K562 (cell line): ENCODE data around the gene USF2. TPM values are rescaled to one million over a fixed set of nuclear protein-coding genes. Genes with fewer than 3 reads are reported as not detected.
A peak's percentile ranks its signal among the peaks of the same experiment; 100 is the strongest.

Experiments used
- CBFA2T3 ChIP-seq: fragments of 450-650 bp; IDR thresholded peaks from 2 replicates; pipeline ENCODE4 v1.6.1; 2017
- EP400 ChIP-seq: fragments of 450-650 bp; IDR thresholded peaks from 2 replicates; pipeline ENCODE4 v1.6.1; 2017; ENCODE audit warnings: antibody characterized with exemption, mild to moderate bottlenecking, moderate library complexity
- FOSL1 ChIP-seq: fragments of 200-800 bp; sonication (Bioruptor generic); conservative IDR thresholded peaks from 2 replicates; pipeline ENCODE4 v1.6.1; 2016; ENCODE audit warnings: missing genetic modification characterization, missing compliant biosample characterization
- HDAC3 ChIP-seq: fragments of 450-650 bp; IDR thresholded peaks from 2 replicates; pipeline ENCODE4 v1.6.1; 2018; ENCODE audit warnings: borderline replicate concordance, mild to moderate bottlenecking, moderate library complexity; ENCODE audit not compliant: partially characterized antibody
- HSF4 ChIP-seq: fragments of 250-450 bp; sonication (Bioruptor Pico); IDR thresholded peaks from 2 replicates; pipeline ENCODE4 v2.1.2; 2022; ENCODE audit warnings: mild to moderate bottlenecking, moderate library complexity, borderline replicate concordance
- NFIC ChIP-seq: fragments of 450-650 bp; IDR thresholded peaks from 2 replicates; pipeline ENCODE4 v1.6.1; 2017; ENCODE audit warnings: mild to moderate bottlenecking, inconsistent platforms
- NR2F6 ChIP-seq: fragments of 450-650 bp; formaldehyde crosslinking; IDR thresholded peaks from 2 replicates; pipeline ENCODE4 v1.4.0; 2020; ENCODE audit warnings: mild to moderate bottlenecking
- NR3C1 ChIP-seq: sonication (generic); formaldehyde crosslinking; IDR thresholded peaks from 2 replicates; pipeline ENCODE4 v1.8.1; 2022; ENCODE audit warnings: missing genetic modification reagents
- RCOR1 ChIP-seq, 2 experiments: IDR thresholded peaks; 2 replicates each; pipeline ENCODE4 v1.6.1; 2012; ENCODE audit warnings: low read depth in 2 of 2, low read length in 2 of 2, borderline replicate concordance in 1 of 2, improper control_type of control experiment in 1 of 2
- SMAD4 ChIP-seq: fragments of 250-450 bp; sonication (Bioruptor Pico); conservative IDR thresholded peaks from 2 replicates; pipeline ENCODE4 v1.8.0; 2021; ENCODE audit warnings: inconsistent platforms, mild to moderate bottlenecking, moderate library complexity
- SOX6 ChIP-seq: fragments of 450-650 bp; IDR thresholded peaks from 2 replicates; pipeline ENCODE4 v1.6.1; 2014; ENCODE audit warnings: mild to moderate bottlenecking
- ZNF175 ChIP-seq: fragments of 200-800 bp; sonication (Bioruptor generic); IDR thresholded peaks from 2 replicates; pipeline ENCODE4 v1.6.1; 2016; ENCODE audit warnings: low read depth, mild to moderate bottlenecking, missing genetic modification characterization, missing compliant biosample characterization
- ZNF589 ChIP-seq: fragments of 200-800 bp; sonication (Bioruptor generic); IDR thresholded peaks from 2 replicates; pipeline ENCODE4 v1.6.1; 2016; ENCODE audit warnings: low read depth, missing genetic modification characterization, missing compliant biosample characterization
- ZNF75A ChIP-seq: fragments of 450-650 bp; formaldehyde crosslinking; IDR thresholded peaks from 2 replicates; pipeline ENCODE4 v1.4.0; 2020; ENCODE audit warnings: mild to moderate bottlenecking
- ZNF766 ChIP-seq: fragments of 200-800 bp; sonication (Bioruptor generic); conservative IDR thresholded peaks from 2 replicates; pipeline ENCODE4 v1.6.1; 2016; ENCODE audit warnings: missing genetic modification characterization, missing compliant biosample characterization
- polyA plus RNA-seq, 8 experiments: library from polyadenylated mRNA; depleted of rRNA in 4 of 8; stranded (reverse) in 5 of 8; unstranded in 3 of 8; fragments of >200 nt; fragmentation: Nextera tagmentation in 2 of 8; fragmentation: Illumina TruSeq in 1 of 8; extraction: Ambion mirVana in 2 of 8; extraction: Trizol in 1 of 8; gene quantifications; 2 replicates each; pipeline versions ENCODE4 v1.2.1 to v1.2.3, GENCODE V29; 2011 to 2014; ENCODE audit warnings: inconsistent platforms in 1 of 8, missing spikeins in 1 of 8
- total RNA-seq, 7 experiments: library from RNA; depleted of rRNA in 6 of 7; stranded (reverse); fragments of >200 nt in 6 of 7; fragmentation: Illumina TruSeq in 2 of 7; extraction: Trizol in 2 of 7; gene quantifications; 2 replicates each; pipeline versions ENCODE4 v1.2.1 to v1.2.3, GENCODE V29; 2011 to 2021; ENCODE audit warnings: low replicate concordance in 1 of 7
- TF ChIP-seq, protein P1 (sequence below): fragments of 450-650 bp; conservative IDR thresholded peaks from 2 replicates; pipeline ENCODE4 v1.6.1; 2016; ENCODE audit warnings: missing genetic modification characterization, low read depth, mild to moderate bottlenecking, control low read depth, missing compliant biosample characterization
- TF ChIP-seq, protein P2 (sequence below): sonication (generic); formaldehyde crosslinking; IDR thresholded peaks from 2 replicates; pipeline ENCODE4 v1.8.0; 2022; ENCODE audit warnings: mild to moderate bottlenecking, missing genetic modification reagents
- TF ChIP-seq, protein P3 (sequence below): fragments of 250-450 bp; sonication (Bioruptor Pico); IDR thresholded peaks from 2 replicates; pipeline ENCODE4 v1.4.0; 2020
- TF ChIP-seq, protein P4 (sequence below): fragments of 250-450 bp; sonication (Bioruptor Pico); IDR thresholded peaks from 2 replicates; pipeline ENCODE4 v1.4.0; 2020

Gene USF2
- total and polyA plus RNA-seq, 9 of the 15 experiments (the other 6 are each of a cell fraction or from before 2014, with no cell fraction given) = 0.27 to 93.7 (median 58.4) TPM

DNA sequence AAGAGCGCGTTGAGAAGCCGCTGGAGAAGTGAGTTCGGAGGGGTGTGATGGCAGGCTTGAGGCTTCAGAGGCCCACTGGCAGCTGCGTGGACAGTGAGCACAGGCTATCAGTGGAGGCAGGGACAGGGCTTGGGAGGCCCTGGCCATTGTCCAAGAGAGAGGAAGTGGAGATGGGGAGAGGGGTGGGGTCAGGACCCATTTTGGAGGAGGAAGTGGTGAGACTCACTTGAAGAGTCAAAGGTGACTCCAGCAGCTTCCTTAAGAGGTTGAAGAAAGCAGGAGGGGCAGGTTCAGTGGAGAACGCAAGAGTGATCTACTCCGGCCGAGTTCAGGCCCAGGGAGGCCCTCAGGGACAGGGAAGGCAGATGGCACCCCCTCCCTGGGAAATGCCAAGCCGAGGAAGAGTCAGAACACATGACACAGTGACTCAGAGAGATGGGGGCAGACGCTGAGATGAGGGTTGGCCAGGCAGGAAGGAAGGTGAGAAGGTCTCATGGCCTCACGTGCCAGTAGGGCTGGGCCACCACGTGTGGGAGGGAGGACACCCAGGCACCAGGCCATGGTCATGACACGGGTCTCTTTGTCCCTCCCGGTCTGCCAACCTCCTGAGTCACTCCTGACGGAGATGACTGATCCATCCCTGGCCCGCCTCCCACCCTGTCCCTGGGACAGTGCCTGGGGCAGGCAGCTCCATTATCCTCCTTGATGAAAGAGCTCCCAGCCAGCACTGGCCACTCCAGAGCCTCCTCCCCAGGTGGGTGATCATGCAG lies 50.1 kb downstream of the USF2 start (continued):
- TF ChIP-seq RCOR1 (IDR thresholded peaks at IDR 0.05; ENCODE audit: borderline replicate concordance in 1 of 2, low read depth in 2 of 2, low read length in 2 of 2) (peak in 1 of 2 experiments; percentile 9; a peak in 1 of 4 replicates), HDAC3 (no peak), ZNF75A (CRISPR knock-in tag) (no peak), ZNF175 (CRISPR knock-in tag) (peak; percentile 87), ZNF589 (peak; percentile 80), CBFA2T3 (peak; percentile 24; the same call in 1 of the 2 replicates), NR3C1 (CRISPR knock-in tag) (0 out of 2 replicates have a peak, but pooled peaks have one; percentile 40), HSF4 (no peak), NR2F6 (CRISPR knock-in tag) (no peak), EP400 (0 out of 2 replicates have a peak, but pooled peaks have one; percentile 7), SOX6 (no peak), SMAD4 (CRISPR knock-in tag) (peak; percentile 52; the same call in 1 of the 2 replicates), NFIC (peak; percentile 92), ZNF766 (CRISPR knock-in tag) (peak; percentile 64), FOSL1 (tag) (peak; percentile 78)
- TF ChIP-seq, protein P1, sequence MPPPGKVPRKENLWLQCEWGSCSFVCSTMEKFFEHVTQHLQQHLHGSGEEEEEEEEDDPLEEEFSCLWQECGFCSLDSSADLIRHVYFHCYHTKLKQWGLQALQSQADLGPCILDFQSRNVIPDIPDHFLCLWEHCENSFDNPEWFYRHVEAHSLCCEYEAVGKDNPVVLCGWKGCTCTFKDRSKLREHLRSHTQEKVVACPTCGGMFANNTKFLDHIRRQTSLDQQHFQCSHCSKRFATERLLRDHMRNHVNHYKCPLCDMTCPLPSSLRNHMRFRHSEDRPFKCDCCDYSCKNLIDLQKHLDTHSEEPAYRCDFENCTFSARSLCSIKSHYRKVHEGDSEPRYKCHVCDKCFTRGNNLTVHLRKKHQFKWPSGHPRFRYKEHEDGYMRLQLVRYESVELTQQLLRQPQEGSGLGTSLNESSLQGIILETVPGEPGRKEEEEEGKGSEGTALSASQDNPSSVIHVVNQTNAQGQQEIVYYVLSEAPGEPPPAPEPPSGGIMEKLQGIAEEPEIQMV = 0 out of 2 replicates have a peak, but pooled peaks have one; percentile 9
- TF ChIP-seq, protein P2, sequence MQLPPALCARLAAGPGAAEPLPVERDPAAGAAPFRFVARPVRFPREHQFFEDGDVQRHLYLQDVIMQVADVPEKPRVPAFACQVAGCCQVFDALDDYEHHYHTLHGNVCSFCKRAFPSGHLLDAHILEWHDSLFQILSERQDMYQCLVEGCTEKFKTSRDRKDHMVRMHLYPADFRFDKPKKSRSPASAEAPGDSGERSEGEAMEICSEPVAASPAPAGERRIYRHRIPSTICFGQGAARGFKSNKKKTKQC (CRISPR knock-in tag) = peak; percentile 52; the same call in 1 of the 2 replicates
- TF ChIP-seq, protein P3, sequence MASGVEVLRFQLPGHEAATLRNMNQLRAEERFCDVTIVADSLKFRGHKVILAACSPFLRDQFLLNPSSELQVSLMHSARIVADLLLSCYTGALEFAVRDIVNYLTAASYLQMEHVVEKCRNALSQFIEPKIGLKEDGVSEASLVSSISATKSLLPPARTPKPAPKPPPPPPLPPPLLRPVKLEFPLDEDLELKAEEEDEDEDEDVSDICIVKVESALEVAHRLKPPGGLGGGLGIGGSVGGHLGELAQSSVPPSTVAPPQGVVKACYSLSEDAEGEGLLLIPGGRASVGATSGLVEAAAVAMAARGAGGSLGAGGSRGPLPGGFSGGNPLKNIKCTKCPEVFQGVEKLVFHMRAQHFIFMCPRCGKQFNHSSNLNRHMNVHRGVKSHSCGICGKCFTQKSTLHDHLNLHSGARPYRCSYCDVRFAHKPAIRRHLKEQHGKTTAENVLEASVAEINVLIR (CRISPR knock-in tag) = peak; percentile 29; the same call in 1 of the 2 replicates
- TF ChIP-seq, protein P4, sequence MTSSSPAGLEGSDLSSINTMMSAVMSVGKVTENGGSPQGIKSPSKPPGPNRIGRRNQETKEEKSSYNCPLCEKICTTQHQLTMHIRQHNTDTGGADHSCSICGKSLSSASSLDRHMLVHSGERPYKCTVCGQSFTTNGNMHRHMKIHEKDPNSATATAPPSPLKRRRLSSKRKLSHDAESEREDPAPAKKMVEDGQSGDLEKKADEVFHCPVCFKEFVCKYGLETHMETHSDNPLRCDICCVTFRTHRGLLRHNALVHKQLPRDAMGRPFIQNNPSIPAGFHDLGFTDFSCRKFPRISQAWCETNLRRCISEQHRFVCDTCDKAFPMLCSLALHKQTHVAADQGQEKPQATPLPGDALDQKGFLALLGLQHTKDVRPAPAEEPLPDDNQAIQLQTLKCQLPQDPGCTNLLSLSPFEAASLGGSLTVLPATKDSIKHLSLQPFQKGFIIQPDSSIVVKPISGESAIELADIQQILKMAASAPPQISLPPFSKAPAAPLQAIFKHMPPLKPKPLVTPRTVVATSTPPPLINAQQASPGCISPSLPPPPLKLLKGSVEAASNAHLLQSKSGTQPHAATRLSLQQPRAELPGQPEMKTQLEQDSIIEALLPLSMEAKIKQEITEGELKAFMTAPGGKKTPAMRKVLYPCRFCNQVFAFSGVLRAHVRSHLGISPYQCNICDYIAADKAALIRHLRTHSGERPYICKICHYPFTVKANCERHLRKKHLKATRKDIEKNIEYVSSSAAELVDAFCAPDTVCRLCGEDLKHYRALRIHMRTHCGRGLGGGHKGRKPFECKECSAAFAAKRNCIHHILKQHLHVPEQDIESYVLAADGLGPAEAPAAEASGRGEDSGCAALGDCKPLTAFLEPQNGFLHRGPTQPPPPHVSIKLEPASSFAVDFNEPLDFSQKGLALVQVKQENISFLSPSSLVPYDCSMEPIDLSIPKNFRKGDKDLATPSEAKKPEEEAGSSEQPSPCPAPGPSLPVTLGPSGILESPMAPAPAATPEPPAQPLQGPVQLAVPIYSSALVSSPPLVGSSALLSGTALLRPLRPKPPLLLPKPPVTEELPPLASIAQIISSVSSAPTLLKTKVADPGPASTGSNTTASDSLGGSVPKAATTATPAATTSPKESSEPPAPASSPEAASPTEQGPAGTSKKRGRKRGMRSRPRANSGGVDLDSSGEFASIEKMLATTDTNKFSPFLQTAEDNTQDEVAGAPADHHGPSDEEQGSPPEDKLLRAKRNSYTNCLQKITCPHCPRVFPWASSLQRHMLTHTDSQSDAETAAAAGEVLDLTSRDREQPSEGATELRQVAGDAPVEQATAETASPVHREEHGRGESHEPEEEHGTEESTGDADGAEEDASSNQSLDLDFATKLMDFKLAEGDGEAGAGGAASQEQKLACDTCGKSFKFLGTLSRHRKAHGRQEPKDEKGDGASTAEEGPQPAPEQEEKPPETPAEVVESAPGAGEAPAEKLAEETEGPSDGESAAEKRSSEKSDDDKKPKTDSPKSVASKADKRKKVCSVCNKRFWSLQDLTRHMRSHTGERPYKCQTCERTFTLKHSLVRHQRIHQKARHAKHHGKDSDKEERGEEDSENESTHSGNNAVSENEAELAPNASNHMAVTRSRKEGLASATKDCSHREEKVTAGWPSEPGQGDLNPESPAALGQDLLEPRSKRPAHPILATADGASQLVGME (CRISPR knock-in tag) = 0 out of 2 replicates have a peak, but pooled peaks have one; percentile 48
